GM21825 (cell line): Measurements from ENCODE around the gene LIN7B.
"Not testable (repeated sequence)": the region's sequence is repeated elsewhere in the genome, so short reads cannot be mapped to it uniquely, and the experiment has no call there.

Experiments
- ATAC-seq: cut with Tn5 transposase; IDR thresholded peaks from one replicate; pipeline ENCODE4 v1.9.1; 2021; ENCODE audit warnings: mild to moderate bottlenecking, moderate library complexity; ENCODE audit not compliant: unreplicated experiment

The LIN7B gene, protein sequence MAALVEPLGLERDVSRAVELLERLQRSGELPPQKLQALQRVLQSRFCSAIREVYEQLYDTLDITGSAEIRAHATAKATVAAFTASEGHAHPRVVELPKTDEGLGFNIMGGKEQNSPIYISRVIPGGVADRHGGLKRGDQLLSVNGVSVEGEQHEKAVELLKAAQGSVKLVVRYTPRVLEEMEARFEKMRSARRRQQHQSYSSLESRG

DNA sequence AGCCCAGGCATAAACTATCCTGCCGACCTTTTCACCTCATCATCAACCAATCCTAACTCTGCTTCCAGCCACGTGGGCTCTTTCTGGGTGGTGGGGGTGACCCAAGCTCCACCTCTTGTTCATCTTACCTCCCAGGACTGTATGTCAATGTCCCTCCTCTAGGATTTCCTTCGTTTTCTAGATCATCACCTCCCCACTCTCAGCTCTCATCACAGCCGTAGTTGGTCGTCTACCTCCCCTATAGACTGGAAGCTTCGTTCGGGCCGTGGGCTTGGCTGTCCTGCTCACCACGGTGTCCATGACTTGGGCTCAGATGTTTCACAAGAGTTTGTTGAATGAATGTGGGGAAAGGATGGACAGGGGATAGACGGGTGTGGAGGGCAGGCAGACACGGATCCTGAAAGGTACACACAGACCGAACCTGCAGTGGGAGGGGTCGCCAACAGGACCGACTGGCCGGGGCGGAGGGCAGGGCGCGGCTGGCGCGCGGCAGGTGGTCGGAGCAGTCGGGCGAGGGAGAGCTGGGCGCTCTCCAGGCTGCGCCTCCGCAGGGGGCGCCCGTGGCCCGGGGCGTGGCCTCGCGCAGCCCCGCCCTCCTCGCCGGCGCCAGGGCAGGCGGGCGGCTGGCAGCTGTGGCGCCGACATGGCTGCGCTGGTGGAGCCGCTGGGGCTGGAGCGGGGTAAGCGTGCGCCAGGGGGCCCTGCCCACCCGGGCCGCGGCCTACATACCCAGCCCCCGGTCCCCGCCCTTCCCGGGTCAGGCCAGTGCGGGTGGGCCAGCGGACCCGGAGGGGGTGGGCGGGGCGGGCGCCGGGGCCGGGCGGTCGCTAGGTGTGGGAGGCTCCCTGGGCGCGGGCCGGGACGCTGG is at the start of gene LIN7B:
Gene LIN7B, plus strand, starts transcription at position 609 of the 868 bp plus-strand sequence. Its CDS starts 35 bp downstream, at position 644.
- peak; percentile 44 for ATAC-seq

DNA sequence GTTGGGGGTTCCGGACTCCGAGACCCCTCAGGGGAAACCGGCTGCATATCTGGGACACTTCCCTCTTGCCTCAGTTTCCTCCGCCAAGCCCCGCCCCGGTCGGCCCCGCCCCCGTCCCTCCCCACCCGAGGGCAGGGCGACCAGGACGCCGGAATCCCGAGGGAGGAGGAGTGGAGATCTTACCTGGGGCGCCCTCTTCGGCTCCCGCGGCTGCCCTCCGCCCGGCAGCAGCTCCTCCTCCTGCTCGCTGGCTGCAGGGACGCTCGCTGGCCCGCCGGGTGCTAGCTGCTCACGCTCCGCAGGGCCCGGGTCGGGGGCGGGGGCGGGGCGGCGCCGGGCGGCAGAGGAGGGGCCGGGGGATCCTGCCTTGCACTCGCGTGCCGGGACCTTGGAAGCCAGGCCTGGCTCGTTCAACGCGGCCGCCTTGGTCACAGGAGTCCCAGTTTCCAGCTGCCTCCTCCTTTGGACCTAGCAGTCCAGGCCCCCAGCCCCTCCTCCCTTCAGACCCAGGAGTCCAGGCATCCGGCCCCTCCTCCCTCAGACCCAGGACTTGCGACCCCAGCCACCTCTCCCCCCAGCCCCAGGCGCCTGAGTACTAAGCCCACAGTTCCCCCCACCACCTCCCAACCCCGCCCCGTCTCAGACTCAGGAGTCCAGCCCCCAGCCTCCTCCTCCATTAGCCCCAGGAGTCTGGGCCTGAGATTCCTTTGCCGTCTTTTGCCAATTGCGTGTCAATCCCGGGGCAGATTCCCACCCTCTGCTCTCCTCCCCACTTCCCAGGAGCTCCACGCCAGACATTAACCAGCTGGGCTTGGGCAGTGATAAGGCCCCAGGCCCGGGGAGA is 49.2 kb upstream of the LIN7B start, which contains the start of gene NTF4:
Gene NTF4, minus strand, starts transcription at position 51 of the 844 bp plus-strand sequence. CDS start 2,821 bp downstream, outside the sequence.
- no peak for ATAC-seq

DNA sequence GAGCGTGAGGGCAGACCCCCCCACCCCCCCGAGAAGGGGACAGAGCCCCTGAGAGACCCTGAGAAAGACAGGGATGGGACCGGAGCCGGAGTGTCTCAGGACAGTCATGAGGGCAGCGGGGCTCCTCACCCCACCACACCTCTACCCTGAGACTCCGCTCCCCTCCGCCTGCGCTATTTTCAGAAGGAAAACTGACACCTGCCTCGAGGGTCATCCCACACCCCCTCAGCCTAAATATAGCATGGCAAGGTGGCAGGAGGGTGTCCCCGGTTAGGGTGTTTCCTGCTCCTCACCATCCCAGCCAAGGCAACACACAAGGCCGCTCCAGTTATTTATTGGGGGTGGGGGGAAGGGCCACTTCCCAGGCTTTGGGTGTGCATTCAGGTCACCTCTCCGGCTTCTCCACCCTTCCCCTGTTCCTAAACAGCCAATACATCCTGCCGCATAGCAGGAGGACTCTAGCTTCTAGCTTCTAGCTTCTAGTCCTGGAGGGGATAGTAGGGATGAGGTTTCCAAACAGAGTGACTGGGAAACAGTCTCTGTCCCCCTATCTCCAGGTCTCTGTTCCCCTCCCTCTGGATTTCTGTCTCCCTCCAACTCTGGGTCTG is 48.2 kb upstream of the LIN7B start:
- no peak for ATAC-seq

DNA sequence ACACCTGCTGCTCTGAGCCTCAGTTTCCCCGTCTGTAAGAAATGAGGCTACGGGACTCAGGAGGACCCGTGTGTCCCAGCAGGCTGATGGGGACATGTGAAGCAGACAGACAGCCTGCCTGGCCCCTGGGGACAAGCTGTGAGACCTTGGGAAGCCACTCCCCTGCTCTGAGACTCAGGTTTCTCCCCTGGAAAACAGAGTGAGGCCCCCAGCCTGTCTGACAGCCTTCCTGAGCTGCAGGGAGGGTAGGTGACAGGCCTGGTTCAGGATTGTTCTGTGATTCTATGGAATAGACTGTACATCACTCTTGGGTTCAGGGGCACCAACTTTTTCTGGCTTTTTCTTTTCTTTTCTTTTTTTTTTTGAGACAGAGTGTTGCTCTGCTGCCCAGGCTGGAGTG is 46.6 kb upstream of the LIN7B start:
- ATAC-seq: no peak

DNA sequence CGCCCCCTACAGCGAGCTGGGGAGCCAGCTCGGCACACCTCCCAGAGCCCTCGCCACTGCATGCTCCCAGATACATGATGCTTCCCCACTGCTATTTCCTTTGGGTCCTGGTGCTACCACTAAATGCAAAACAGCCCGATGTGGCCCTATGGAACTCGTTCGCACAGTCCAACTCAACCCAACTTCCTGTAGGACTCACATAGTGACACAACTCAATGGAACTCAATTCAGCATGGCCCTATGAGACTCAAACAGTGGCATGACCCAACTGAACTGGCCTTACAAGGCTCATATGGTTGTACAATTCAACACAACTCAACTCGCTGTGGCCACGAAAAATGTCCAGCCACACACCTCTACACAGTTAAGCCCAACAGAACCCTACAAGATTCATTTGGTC is 45.1 kb upstream of the LIN7B start:
- ATAC-seq: no peak

DNA sequence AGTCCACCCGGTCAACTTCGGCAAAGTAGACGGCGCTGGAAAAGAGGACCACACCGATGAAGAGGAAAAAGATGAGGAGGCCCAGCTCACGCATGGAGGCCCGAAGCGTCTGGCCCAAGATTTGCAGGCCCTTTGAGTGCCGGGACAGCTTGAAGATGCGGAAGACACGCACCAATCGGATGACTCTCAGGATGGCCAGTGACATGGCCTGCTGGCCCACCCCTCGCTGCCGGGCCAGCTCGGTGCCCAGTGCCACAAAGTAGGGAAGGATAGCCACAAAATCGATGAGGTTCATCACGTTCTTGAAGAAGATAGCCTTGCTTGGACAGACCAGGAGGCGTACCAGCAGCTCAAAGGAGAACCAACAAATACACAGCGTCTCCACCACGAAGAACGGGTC is 43.8 kb upstream of the LIN7B start:
- no peak for ATAC-seq

DNA sequence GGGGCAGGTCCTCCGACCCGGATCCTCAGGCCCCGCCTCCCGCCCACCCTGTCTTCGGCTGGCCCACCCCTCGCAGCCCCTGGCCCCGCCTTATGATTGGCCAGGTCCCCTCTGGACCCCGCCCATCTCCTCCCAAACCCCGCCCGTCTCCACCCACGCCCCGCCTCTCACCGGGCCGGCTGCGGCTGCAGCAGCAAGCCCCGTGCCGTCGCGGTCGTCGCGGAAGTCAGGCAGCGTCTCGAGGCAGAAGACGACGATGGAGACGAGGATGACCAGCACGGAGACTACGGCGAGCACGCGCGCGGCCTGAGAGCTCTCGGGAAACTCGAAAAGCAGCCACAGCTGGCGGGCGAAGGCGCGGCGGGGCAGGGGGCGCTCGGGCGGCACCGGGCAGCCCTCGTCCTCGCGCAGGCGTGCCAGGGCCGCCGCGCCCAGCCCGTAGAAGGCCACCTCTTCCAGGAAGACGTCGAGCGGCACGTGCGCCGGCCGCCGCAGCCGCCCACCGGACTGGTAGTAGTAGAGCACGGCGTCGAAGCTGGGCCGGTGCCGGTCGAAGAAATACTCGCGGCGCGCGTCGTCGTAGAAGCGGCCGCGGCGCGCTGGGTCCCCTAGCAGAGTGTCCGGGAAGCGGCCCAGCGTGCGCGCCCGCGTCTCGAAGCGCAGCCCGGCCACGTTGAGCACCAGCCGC is 42.2 kb upstream of the LIN7B start:
- no peak for ATAC-seq

DNA sequence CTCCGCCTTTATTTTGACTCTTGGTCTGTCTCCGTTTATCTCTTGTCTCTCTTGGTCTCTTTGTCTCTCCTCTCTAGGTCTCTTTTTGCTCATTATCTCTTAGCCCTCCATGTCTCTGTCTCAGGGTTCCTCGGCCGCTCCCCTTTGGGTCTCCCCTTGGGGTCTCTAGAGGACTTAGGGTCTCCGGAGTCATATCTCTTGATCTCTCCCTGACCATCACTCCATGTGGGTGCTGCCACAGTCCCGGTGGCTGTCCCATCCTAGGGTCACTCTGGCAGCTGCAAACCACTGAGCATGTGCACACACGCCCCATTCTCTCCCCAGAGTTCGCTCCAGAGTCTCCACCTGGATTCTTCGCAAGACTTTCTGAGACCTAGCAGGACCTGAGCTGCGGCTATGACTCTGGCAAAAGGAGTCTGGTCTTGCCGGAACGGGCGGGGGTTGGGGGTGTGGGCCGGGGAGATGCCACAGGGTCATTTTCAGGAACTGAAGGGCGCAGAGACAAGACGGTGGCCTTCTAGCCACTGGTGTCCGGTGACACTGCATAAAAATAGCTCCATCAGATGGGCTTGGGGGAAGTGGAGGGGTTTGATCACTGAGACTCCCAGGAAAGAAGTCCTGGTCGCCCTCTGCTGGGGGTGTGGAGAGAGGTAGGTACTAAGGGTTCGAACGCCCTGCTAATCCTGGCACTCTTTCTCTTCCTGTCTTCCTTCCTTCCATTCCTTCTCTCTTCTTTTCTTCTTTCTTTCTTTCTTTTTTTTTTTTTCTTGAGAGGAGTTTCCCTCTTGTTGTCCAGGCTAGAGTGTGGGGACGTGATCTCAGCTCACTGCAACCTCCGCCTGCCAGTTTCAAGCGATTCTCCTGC is 40.4 kb upstream of the LIN7B start:
- no peak for ATAC-seq

DNA sequence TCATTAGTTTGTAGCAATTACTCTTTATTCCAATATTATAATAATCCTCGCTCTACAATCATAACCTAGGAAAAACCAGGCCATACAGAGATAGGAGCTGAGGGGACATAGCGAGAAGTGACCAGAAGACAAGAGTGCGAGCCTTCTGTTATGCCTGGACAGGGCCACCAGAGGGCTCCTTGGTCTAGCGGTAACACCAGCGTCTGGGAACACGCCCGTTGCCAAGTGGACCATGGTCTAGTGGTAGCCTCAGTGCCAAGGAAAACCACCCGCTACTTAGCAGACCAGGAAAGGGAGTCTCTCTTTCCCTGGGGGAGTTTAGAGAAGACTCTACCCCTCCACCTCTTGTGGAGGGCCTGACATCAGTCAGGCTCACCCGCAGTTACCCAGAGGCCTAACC is 39.3 kb upstream of the LIN7B start:
- ATAC-seq: not testable (repeated sequence)

DNA sequence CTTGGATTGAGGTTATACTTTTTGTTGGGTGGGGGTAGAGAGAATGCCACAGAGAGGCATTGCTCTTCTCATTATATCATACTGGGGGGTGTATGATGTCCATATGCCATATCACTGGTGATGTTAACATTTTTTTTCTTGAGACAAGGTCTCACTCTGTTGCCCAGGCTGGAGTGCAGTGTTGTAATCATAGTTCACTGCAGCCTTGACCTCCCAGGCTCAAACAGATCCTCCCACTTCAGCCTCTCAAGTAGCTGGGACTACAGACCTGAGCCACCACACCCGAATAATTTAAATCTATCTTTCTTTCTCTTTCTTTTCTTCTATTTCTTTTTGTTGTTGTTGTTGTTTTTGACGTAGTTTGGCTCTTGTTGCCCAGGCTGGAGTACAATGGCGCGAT is 33.8 kb upstream of the LIN7B start:
- no peak for ATAC-seq

DNA sequence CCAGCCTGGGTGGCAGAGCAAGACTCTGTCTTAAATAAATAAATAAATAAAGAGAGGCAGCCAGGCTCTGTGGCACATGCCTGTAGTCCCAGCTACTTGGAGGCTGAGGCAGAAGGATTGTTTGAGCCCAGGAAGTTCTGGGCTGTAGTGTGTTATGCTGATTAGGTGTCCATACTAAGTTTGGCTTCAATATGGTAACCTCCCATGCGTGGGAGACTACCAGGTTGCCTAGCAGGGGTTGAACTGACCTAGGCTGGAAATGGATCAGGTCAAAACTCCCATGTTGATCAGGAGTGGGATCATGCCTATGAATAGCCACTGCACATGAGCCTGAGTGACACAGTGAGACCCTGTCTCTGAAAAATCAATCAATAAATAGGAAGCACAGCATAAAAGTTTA is 32.9 kb upstream of the LIN7B start:
- no peak for ATAC-seq

DNA sequence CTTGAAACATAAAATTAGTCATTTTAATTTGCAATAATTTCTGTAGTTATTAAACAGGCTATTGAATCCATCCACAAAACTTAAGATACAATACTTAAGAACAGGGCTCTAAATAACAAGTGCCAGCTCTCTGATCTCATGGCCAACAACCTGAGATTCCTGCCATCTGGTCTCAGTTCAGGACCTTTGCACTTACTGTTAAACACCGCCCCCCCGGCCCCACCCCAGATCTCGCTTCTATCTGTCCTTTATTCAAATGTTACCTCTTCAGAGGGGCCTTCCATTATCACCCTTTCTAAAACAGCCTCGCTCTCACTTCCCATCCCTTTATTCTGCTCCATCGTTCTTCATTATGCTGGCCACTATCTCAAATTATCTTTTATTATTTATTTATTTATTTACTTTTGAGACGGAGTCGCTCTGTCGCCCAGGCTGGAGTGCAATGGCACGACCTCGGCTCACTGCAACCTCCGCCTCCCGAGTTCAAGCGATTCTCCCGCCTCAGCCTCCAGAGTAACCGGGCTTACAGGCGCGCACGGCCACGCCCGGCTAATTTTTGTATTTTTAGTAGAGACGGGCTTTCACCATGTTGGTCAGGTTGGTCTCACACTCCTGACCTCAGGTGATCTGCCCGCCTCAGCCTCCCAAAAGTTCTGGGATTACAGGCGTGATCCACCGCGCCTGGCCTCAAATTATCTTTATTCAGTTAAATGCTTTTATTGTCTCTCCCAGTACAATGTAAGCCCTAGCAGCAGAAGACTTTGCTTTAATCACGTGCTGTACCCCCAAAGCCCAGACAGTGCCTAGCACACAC is 29.8 kb upstream of the LIN7B start:
- ATAC-seq: no peak

DNA sequence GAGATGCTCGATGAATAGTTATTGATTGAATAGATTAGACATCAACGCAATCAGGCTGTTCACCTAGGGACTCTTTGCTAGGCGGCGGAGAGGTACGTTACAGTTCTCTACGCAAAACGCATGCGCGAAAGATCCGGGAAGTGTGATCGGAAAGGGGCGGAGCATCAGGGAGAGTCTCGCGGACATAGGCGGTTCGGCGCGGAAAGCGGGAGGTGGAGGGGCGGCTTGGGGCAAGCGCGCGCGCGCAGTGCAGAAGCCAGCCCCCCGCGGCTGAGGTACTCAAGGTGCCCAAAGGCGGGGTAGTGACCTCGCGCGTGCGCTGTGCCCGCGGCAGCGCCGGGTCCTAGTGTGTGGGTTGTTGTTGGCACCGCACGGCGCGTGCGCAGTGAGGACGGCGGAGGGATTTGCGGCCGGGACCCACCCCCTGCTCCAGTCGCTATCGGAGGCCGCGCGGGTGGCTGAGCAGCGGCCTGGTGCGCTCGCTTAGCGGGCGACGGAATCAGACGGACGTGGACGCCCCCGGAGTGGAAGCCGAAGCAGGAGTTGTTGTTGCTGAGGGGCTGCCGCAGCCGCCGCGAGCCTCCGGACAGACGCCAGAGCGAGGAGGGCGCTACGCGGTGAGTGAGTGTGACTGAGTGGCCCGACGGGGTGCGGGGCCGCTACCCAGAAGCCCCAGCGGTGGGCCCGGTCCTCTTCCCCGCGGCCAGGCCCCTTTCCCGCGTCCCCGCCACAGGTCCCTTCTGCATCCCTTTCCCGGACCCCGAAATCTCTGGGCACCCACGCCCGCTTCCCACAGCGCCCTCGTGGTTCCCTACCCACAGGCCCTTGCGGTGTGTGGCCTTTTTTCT is 28.9 kb upstream of the LIN7B start, which contains the start of gene SNRNP70:
Gene SNRNP70, plus strand, starts transcription at position 432 of the 848 bp plus-strand sequence. CDS start 964 bp downstream, outside the sequence.
- peak; percentile 76 for ATAC-seq

DNA sequence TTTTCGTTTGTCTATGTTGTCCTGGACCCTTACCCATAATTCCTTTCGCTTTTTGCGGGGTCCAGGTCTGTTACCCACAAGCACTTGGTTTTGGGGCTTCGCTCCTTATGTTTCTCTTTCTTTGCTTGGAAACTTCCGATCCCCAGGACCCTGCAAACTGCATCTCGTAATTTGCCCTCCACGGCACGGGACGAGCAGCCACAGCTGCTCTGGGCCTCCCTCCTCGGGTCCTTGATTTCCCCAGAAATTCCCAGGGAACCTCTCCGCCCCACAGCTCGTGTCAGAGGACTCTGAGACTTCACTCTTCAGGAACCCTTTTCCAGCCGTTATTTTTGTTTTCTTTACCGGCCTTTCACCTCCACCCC is 28.3 kb upstream of the LIN7B start:
- ATAC-seq: no peak

DNA sequence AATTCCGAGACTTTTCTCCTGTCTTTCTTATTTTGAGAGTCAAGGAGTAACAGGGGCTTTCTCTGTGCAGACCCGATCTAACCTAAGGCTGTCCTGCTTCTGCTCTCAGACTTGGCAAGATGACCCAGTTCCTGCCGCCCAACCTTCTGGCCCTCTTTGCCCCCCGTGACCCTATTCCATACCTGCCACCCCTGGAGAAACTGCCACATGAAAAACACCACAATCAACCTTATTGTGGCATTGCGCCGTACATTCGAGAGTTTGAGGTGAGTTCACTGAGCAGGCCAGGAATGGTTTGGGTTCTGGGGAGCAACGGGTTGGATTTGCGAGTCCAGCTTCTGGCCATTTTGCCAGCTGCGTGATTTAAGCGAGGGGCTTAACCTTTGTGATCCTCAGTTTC is 27.9 kb upstream of the LIN7B start:
- ATAC-seq: no peak

DNA sequence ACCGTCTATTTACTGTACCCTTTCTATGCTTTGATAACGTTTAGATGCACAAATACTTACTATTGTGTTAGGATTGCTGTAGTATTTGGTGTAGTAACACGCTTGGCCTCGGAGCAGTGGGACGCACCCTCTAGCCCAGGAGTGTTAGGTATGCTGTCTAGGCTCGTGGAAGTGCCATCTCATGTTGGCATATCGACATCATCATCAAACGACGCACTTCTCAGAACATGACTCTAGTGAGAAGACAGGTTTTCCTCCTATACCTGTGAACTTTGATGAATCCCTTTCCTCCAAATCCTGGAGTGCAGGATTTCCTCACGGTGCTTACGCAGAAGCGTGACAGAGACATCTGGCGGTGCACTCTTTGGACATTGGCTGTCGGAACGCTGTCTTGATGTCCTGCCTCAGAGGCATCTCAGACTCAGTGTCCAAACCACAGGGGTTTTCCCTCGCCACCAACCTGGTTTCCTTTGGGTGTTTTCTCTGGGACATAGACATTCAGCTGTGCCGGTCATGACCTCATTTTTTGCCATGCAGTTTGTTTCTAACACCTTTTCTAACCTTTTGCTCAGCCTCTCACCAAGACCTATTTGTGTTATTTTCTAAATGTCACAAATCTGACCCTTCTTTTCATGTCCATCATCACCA is 22.7 kb upstream of the LIN7B start:
- ATAC-seq: no peak

DNA sequence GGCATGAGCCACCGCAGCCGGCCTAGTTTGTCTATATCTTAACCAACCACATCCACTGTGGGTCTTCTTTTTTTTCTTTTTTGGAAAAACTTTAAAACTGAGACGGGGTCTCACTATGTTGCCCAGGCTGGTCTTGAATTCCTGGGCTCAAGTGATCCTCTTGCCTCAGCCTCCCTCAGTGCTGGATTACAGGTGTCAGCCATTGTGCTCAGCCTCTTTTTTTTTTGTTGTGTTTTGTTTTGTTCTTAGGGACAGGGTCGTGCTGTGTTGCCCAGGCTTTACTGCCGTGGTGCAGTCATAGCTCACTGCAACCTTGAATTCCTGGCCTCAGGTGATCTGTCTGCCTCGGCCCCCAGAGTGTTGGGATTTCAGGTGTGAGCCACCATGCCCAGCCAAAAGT is 21.5 kb upstream of the LIN7B start:
- no peak for ATAC-seq
